SKM-1 (cell line): Measurements from ENCODE around the gene BMP2.

Experiments used
- DNase-seq: peaks from one replicate; lab custom pipeline; 2025; ENCODE audit not compliant: unreplicated experiment; lab: John Stamatoyannopoulos, UW

BMP2 gene

DNA sequence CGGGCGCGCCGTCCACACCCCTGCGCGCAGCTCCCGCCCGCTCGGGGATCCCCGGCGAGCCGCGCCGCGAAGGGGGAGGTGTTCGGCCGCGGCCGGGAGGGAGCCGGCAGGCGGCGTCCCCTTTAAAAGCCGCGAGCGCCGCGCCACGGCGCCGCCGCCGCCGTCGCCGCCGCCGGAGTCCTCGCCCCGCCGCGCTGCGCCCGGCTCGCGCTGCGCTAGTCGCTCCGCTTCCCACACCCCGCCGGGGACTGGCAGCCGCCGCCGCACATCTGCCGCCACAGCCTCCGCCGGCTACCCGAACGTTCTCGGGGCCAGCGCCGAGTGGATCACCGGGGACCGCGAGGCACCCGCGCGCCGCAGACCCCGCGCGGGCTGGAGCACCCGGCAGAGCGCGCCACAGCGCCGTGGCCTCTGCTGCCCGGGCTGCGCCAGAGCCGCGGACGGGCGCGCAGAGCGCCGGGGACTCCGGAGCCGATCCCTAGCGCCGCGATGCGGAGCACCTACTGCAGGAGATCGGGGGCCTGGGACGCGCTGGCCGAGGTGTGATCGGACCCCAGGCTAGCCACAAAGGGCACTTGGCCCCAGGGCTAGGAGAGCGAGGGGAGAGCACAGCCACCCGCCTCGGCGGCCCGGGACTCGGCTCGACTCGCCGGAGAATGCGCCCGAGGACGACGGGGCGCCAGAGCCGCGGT lies at the start of gene BMP2:
Gene BMP2 (plus strand): TSS at position 151 of the 692 bp plus-strand sequence. CDS start 2,441 bp downstream, outside the sequence.
- DNase-seq = no peak

GRCh38 chr20:6718662-6719368 lies 48.7 kb upstream of the BMP2 start:
- DNase-seq = no peak

GRCh38 chr20:6719369-6719721 lies 48.1 kb upstream of the BMP2 start:
- no peak for DNase-seq

DNA sequence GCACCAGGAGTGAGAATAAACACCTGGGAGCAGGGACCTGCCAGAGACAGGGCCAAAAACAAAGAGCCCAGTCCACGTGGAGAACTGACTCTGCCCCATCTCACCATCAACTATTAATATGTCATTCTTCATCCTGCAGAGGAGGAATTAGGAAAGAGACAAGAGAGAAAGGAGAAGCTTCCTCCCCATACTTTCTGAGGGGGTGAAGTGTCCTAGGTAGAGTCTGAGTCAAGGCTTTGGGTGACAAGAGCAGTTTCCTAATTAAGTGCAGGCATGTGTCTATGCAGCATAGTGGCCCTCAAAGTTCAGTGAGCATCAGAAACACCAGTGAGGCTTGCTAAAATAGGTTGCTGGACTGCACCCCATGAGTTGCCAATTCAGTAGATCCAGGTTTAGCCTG lies 40.7 kb upstream of the BMP2 start:
- no peak for DNase-seq

DNA sequence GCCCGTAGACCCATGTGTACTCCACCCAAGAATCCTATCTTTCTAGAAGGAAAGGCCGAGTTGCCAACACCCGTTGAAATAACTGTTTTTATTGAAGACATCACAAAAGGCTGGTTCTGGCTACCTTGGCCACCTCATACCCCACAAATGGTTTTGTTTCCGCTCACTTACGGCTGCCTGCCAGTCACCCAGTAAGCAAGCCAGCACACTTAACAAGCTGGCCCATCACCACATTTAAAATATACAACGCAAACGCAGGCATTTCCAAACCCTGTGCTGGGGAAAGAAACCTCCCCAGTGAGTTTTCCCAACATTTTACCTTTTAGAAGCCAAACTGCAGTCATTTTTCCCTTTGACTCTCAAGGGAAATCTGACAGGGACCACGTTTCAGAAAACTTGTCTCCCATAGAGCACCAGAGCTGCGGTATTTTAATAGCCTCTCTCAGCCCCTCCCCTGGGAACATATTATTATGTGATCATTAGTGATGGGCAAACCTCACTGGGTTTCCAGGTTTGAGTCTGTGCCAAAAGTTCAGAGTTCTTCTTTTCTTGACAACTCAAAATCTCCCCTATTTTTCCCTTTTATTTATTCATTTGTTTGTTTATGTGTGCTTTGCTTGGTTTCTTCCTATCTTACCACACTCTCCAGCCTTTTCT lies 36.7 kb upstream of the BMP2 start:
- no peak for DNase-seq

GRCh38 chr20:6732001-6732447 lies 35.5 kb upstream of the BMP2 start:
- no peak for DNase-seq

DNA sequence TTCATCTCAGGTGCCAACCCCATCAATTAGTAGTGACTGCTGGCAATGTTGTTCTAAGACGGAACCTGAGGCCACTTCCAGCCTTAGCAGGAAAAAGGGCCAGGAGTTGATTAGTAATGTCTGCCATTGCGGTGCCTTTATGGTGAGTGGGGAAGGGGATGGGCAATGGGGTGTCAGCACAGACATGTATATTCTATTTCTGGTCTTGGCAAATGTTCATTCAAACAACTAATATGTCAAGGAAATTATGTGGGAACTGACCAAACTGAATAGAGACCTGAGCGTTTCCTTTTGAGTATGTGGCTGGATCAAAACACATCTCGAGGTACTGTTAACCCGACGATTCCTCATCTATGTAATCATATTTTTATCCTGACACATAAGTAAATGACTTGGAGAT lies 34.6 kb upstream of the BMP2 start:
- no peak for DNase-seq

DNA sequence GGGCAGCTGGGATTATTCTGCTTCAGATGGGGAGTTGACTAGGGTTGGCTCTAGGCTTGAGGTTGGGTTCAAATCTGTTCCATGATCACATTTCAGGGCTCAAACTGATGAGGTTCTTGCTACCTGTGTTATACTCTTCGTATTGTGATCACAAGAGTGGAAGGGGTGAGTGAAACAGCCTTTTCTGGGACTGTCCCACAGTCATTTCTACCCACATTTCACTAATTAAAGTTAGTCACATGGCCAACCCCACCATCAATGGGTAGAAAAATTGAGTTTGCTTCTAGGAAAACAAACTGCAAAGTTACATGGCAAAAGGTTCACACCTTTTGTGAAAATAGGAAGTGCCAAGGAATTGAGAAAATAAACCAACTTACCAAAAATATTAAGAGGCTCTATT lies 33.5 kb upstream of the BMP2 start:
- no peak for DNase-seq

DNA sequence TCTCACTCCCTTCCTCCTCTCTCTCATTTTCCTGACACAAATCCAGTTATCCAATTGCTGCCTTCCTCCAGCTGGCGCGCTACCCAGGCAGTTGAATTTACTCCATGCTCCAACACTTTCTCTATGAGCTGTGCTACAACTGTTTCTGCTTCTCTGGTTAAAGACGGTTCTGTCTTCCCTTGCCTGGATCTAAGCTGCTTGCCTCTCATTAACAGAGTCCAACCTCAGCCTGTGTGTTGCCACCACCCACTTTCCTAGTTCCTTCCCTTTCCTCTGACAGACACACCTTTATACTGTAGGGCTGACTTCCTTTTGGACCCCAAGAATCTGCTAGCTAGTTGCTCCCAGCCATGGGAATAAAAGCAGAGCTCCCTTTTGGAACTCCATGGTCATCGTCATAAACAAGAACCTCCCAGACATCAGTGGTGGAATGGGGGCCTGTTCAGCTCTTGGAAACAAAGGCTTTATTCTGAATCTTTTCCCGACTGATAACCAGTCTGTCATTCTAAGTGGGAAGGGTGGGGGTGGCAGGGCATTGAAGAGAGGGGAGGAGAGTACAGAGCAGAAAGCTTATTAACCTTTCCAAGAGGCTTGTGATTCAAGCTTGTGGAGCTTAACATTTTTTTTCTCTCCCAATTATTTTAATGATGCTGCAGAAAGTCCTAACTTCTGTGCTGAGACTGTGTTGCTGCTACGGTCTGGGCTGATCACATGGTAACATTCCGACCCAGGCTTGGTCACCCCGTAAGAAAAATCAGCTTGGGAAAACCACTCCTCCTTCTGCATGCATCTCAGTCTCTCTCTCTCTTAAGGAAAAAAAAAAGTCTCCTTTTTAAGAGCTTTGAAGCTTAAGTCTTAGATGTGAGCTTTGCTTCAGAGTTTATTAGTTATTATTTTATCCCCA lies 31.3 kb upstream of the BMP2 start:
- no peak for DNase-seq

DNA sequence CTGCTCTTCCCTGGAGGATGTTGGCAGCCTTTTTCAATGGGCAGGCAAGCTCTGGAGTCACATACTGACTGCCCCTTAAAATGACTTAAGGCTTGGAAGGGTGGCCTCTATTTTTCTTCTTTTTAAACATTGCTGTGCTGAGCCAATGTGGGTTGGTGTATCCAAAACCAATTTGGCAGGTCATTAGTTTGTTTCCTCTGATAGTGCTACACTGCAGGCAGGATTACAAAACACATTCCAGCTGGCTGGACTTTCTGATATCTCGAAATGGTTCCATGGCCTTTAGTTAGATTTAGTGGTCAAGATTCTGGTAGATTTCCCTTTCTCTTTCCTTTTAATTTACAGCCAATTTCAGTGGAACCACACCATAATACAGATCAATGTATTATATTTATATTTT lies 28.1 kb upstream of the BMP2 start:
- DNase-seq = no peak

DNA sequence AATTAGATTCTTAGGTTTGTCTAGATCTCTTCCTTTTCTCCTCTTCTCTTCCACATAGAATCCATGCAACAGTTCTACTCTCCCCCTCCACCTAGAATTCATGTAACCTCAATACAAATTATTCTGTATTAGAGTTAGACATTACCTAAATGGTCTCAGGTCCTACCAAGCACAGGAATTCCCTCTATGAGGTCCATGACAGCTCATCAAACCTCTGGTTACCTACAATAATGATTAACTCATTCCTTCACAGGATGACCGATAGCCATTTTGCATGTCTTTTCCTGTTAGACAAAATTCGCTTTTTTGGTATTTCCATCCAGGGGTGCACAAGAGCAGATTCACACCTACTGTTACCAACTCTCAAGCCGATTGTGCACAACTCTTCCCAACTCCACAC lies 27.4 kb upstream of the BMP2 start:
- no peak for DNase-seq

DNA sequence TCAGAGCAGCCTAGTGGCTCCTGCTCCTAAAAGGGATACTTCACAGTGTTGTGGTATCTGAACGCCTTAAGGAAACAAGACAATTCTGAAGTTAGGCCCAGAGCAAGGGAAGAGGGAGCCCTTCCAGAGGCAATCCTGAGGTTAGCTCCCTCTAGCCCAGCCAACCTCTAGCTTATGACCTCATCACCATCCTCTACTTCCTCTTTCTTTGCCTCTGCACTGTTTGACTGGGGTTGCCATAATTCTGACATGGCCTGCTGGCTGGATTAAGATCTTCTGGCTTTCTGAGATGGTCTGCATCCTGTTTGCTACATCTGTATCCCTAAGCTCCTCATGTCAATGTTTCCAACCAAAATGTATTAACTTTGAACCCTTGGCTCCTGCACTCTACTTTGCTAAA lies 23.3 kb upstream of the BMP2 start:
- DNase-seq = peak; percentile 19

DNA sequence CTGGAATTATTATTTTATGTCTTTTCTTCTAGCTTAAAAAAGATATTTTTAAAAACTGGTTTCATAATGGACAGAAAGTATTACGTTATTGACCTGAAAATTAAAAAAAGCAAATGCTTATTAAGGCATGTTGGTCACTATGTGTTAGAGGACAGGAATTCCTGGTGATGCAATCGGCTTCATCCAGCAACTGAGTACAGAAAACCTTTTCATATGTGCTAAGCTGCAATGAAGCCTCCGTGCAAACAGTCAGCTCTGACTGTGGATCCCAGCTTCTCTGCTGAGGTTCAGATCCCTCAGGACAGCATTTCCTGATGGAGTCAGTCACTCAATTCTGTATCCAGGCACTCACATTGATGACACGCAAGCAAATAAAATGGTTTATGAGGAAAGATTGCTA lies 22.7 kb upstream of the BMP2 start:
- no peak for DNase-seq

GRCh38 chr20:6746901-6747609 lies 20.4 kb upstream of the BMP2 start:
- no peak for DNase-seq

- no peak for DNase-seq
Measured at GRCh38 chr20:6750438-6750837, 17.0 kb upstream of the BMP2 start.

DNA sequence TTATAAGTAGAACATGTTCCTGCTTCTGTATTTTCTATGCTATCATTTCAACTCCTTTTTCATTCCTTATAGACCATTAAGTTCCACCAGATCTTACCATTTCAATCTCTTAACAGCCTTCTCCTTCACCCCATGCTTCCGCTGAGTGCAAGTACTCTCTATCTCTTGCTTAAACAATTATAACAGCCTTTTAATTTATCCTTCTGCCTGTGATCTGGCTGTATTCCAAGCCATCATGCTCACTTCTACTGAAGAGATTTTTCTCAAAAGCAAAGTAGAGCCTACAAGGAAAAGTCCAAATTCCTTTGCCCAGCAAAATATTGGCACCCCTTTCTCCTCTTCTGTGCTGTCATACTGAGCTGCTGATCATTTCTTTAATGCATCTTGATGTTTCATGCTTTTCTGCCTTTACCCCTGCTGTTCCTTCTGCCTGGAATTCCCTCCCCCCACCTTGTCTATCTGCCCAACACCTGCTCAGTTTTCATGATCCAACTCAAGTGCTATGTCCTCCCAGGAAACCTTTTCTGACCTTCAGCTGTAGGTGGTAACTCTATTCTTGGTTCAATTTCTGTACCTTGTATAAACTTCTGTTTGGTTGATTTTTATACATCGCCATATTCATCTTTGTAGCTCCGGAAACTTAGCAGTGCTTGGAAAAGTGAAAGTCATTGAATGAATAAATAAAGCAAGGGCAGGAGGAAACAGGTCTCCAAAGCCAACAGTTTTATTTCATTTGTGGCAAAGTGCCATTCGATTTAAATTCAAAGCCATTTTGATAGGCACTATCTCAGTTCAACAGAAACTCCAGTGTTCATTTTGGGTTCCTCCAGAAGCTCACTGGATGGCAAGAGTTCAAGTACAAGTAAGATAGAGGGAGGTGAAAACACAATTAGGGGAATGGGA lies 10.5 kb upstream of the BMP2 start:
- DNase-seq = no peak

DNA sequence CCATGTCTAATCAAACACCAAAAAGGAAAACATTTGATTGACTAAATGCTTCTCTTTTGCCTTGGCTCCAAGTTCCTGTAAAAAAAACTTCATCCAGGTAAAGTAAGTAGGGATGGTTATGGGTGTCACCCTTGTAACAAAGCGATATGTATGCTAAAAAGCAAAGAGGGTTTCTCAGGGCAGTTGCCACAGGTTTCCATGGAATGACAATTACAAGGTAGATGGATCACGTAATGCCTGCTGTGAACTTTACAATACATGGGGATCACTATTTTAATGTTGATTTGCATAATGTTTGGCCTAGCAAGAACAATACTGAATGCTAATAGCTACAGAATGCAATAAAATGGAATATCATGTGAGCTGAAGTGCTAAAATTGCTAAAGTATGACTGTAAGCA lies 2.9 kb upstream of the BMP2 start:
- DNase-seq = no peak

DNA sequence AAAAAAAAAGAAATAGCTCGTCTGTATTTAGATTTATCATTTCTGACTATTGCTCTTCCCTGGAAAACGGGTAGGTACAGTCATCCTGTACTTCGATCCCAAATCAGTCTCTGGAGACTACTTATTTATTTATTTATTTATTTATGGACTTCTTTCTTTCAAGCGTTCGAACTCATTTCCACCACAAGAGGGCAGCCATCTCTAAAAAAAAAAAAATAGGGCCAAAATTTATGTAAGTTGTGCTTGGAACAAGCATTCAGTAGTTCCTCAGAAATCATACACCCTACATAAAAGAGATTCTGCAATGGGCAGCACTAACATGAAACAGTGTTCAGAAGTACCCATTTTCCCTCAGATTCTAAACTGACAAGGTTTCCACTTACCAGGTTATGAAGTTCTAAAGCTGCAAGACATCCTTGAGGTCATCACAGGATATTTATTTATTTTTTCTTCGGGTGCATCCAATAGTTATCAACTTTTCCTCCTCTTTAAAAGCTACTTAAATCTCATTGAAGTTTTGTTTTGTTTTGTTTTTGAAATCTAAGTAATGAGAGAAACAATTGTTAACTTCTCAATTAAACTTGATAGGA lies 1.9 kb upstream of the BMP2 start:
- peak; percentile 20 for DNase-seq

DNA sequence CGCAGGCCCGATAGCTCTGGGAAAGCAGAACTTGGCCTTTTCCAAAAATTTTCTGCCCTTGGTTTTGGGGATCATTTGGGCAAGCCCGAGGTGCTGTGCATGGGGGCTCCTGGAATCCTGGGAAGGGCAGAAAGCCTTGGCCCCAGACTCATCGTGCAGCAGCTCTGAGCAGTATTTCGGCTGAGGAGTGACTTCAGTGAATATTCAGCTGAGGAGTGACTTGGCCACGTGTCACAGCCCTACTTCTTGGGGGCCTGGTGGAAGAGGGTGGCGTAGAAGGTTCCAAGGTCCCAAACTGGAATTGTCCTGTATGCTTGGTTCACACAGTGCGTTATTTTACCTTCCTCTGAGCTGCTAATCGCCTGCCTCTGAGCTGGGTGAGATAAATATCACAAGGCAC lies 1.1 kb upstream of the BMP2 start:
- no peak for DNase-seq
